H9 (cell line): Measurements from ENCODE around the gene SLC31A2. TPM values are rescaled to one million over a fixed set of nuclear protein-coding genes. Genes with fewer than 3 reads are reported as not detected.

Experiments
- DNase-seq: peaks from one replicate; pipeline ENCODE4 v3.0.0-alpha.2; 2017
- H2AFZ ChIP-seq: one replicate; pipeline ENCODE4 v1.6.1; 2013; ENCODE audit warnings: mild to moderate bottlenecking, low read length, control low read depth, moderate library complexity
- H2AK5ac ChIP-seq: 2 replicates; pipeline ENCODE4 v1.6.1; 2013; ENCODE audit warnings: low read length, control low read depth, mixed read lengths; ENCODE audit not compliant: insufficient read length
- H2BK120ac ChIP-seq: one replicate; pipeline ENCODE4 v1.6.1; 2013; ENCODE audit warnings: low read depth, mild to moderate bottlenecking, low read length, control low read depth, inconsistent platforms; ENCODE audit not compliant: poor library complexity, severe bottlenecking
- H2BK12ac ChIP-seq: 2 replicates; pipeline ENCODE4 v1.6.1; 2013; ENCODE audit warnings: low read length, control low read depth, mixed read lengths, low read depth; ENCODE audit not compliant: insufficient read length
- H2BK15ac ChIP-seq: 2 replicates; pipeline ENCODE4 v1.6.1; 2013; ENCODE audit warnings: low read depth, low read length, control low read depth
- H2BK20ac ChIP-seq: one replicate; pipeline ENCODE4 v1.6.1; 2013; ENCODE audit warnings: low read depth, mild to moderate bottlenecking, low read length, control low read depth, inconsistent platforms; ENCODE audit not compliant: poor library complexity, severe bottlenecking
- H2BK5ac ChIP-seq: 2 replicates; pipeline ENCODE4 v1.6.1; 2013; ENCODE audit warnings: low read length, control low read depth, mixed read lengths; ENCODE audit not compliant: insufficient read length
- H3K14ac ChIP-seq: 2 replicates; pipeline ENCODE4 v1.6.1; 2013; ENCODE audit warnings: low read length, control low read depth; ENCODE audit not compliant: insufficient read depth
- H3K18ac ChIP-seq: 2 replicates; pipeline ENCODE4 v1.6.1; 2013; ENCODE audit warnings: low read depth, mild to moderate bottlenecking, mixed read lengths, low read length, control low read depth; ENCODE audit not compliant: insufficient read length
- H3K23ac ChIP-seq: 2 replicates; pipeline ENCODE4 v1.6.1; 2013; ENCODE audit warnings: low read length, control low read depth, mixed read lengths, low read depth; ENCODE audit not compliant: insufficient read length
- H3K23me2 ChIP-seq: 2 replicates; pipeline ENCODE4 v1.6.1; 2013; ENCODE audit warnings: low read depth, mild to moderate bottlenecking, mixed read lengths, low read length, control low read depth; ENCODE audit not compliant: insufficient read length, poor library complexity, severe bottlenecking
- H3K27ac ChIP-seq: 2 replicates; pipeline ENCODE4 v1.5.1; 2013; ENCODE audit warnings: low read length, control low read depth, mixed read lengths, low read depth; ENCODE audit not compliant: insufficient read length
- H3K27me3 ChIP-seq: 2 replicates; pipeline ENCODE4 v1.6.1; 2013; ENCODE audit warnings: low read length, control low read depth, inconsistent platforms; ENCODE audit not compliant: insufficient read depth
- H3K4ac ChIP-seq: 2 replicates; pipeline ENCODE4 v1.6.1; 2013; ENCODE audit warnings: low read depth, mild to moderate bottlenecking, control low read depth, inconsistent platforms, low read length, moderate library complexity
- H3K4me1 ChIP-seq: 2 replicates; pipeline ENCODE4 v1.6.1; 2013; ENCODE audit warnings: low read length, control low read depth, inconsistent platforms; ENCODE audit not compliant: insufficient read depth
- H3K4me2 ChIP-seq: 2 replicates; pipeline ENCODE4 v1.6.1; 2013; ENCODE audit warnings: low read length, control low read depth, mixed read lengths; ENCODE audit not compliant: insufficient read length, insufficient read depth
- H3K56ac ChIP-seq: 2 replicates; pipeline ENCODE4 v1.6.1; 2013; ENCODE audit warnings: low read depth, mild to moderate bottlenecking, mixed read lengths, low read length, control low read depth; ENCODE audit not compliant: insufficient read length
- H3K79me1 ChIP-seq: 2 replicates; pipeline ENCODE4 v1.6.1; 2013; ENCODE audit warnings: low read depth, mild to moderate bottlenecking, moderate library complexity, low read length, control low read depth, inconsistent platforms; ENCODE audit not compliant: insufficient read depth, poor library complexity, severe bottlenecking
- H3K79me2 ChIP-seq: 2 replicates; pipeline ENCODE4 v1.6.1; 2013; ENCODE audit warnings: low read length, control low read depth, inconsistent platforms; ENCODE audit not compliant: insufficient read depth
- H3K9ac ChIP-seq: 2 replicates; pipeline ENCODE4 v1.6.1; 2013; ENCODE audit warnings: low read length, control low read depth, mixed read lengths; ENCODE audit not compliant: insufficient read length; ENCODE audit errors: extremely low read depth
- H3K9me3 ChIP-seq: one replicate; pipeline ENCODE4 v1.6.1; 2013; ENCODE audit warnings: low read depth, low read length, inconsistent platforms; ENCODE audit not compliant: control insufficient read depth
- H3T11ph ChIP-seq: one replicate; pipeline ENCODE4 v1.6.1; 2013; ENCODE audit warnings: mild to moderate bottlenecking, low read length, control low read depth, inconsistent platforms
- H4K20me1 ChIP-seq: one replicate; pipeline ENCODE4 v1.6.1; 2013; ENCODE audit not compliant: control insufficient read depth, insufficient read length, insufficient read depth
- H4K5ac ChIP-seq: 2 replicates; pipeline ENCODE4 v1.6.1; 2013; ENCODE audit warnings: low read depth, mild to moderate bottlenecking, mixed read lengths, low read length, control low read depth; ENCODE audit not compliant: insufficient read length
- H4K8ac ChIP-seq: replicated peaks from 2 replicates; pipeline ENCODE4 v1.6.1; 2013; ENCODE audit warnings: low read length, control low read depth, mixed read lengths, low read depth; ENCODE audit not compliant: insufficient read length
- H4K91ac ChIP-seq: 2 replicates; pipeline ENCODE4 v1.6.1; 2013; ENCODE audit warnings: low read depth, mild to moderate bottlenecking, moderate library complexity, mixed read lengths, low read length, control low read depth; ENCODE audit not compliant: insufficient read length
- H3K27ac Mint-ChIP-seq, 3 experiments: 2 replicates in 2 of 3; 3 replicates in 1 of 3; pipeline ENCODE4 v1.8.0; 2020 to 2021; ENCODE audit warnings: mixed read lengths in 3 of 3, mild to moderate bottlenecking in 1 of 3, moderate library complexity in 1 of 3
- H3K27me3 Mint-ChIP-seq: 2 replicates; pipeline ENCODE4 v1.8.0; 2021; ENCODE audit warnings: low read depth, mild to moderate bottlenecking, moderate library complexity, mixed read lengths
- H3K36me3 Mint-ChIP-seq, 3 experiments: 2 replicates in 2 of 3; 3 replicates in 1 of 3; pipeline ENCODE4 v1.8.0; 2020 to 2021; ENCODE audit warnings: low read depth in 3 of 3, mixed read lengths in 3 of 3; ENCODE audit not compliant: insufficient read depth in 1 of 3
- H3K4me1 Mint-ChIP-seq, 2 experiments: 2 replicates each; pipeline ENCODE4 v1.8.0; 2020; ENCODE audit warnings: mixed read lengths in 2 of 2
- H3K4me3 Mint-ChIP-seq, 2 experiments: 2 replicates in 1 of 2; 3 replicates in 1 of 2; pipeline ENCODE4 v1.8.0; 2020 to 2021; ENCODE audit warnings: mild to moderate bottlenecking in 2 of 2, mixed read lengths in 2 of 2, moderate library complexity in 1 of 2
- H3K9me3 Mint-ChIP-seq, 2 experiments: 2 replicates in 1 of 2; 3 replicates in 1 of 2; pipeline ENCODE4 v1.8.0; 2020; ENCODE audit warnings: mild to moderate bottlenecking in 2 of 2, mixed read lengths in 2 of 2, moderate library complexity in 1 of 2
- total RNA-seq: library from RNA; stranded (reverse); gene quantifications from 2 replicates; pipeline ENCODE4 v1.2.1, GENCODE V29; 2021
- TF ChIP-seq, protein P1 (sequence below): fragments of 200-600 bp; sonication (generic); conservative IDR thresholded peaks from 3 replicates; pipeline ENCODE4 v1.8.0; 2021; ENCODE audit warnings: antibody characterized with exemption, mild to moderate bottlenecking

The SLC31A2 gene
- total RNA-seq, 1 experiment from 2014 or later: 1.0 TPM

DNA sequence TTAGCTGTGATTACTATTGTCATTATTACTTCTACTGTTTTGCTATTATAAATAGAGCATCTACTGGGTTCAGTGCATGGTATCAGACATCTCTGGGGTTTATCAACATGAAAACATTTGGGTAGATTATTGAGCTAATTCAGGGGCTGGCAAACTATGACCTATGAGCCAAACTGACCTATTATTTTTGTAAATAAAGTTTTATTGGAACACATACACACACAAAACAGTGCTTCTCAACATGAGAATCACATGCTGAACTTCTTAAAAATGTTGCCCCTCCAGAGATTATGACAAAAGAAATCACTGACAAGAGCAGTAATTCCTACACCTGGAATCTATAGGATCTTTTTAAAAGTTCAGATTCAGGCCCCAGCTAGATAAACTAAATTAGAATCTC, 30.4 kb downstream of the SLC31A2 start:
- Histone ChIP-seq H3K9me3 (no peaks in the 10 kb centered on the region), H3K23ac (no peak overlapping the region), H3K27me3 (no peaks in the 10 kb centered on the region), H3T11ph (no peak overlapping the region), H2BK120ac (no peak overlapping the region), H3K9ac (no peak overlapping the region), H3K27ac (no peak overlapping the region), H4K8ac (no peak overlapping the region), H2BK5ac (no peak overlapping the region), H4K20me1 (no peaks in the 10 kb centered on the region), H2AFZ (no peak overlapping the region), H2BK20ac (no peak overlapping the region), H3K23me2 (no peaks in the 10 kb centered on the region), H3K79me1 (no peaks in the 10 kb centered on the region), H2BK15ac (no peak overlapping the region), H2AK5ac (no peak overlapping the region), H2BK12ac (no peak overlapping the region), H4K91ac (no peak overlapping the region), H3K18ac (no peak overlapping the region), H3K79me2 (no peaks in the 10 kb centered on the region), H3K4ac (no peak overlapping the region), H3K4me2 (no peak overlapping the region), H4K5ac (no peak overlapping the region), H3K4me1 (no peaks in the 10 kb centered on the region), H3K56ac (no peak overlapping the region), H3K14ac (no peak overlapping the region)
- peaks cover 13 to 72% (median 53%) of the 10 kb centered on the region in 3 experiments; a peak in 6 of 7 replicates for H3K36me3 Mint-ChIP-seq
- no peaks in the 10 kb centered on the region for H3K4me1 Mint-ChIP-seq
- TF ChIP-seq, protein P1, sequence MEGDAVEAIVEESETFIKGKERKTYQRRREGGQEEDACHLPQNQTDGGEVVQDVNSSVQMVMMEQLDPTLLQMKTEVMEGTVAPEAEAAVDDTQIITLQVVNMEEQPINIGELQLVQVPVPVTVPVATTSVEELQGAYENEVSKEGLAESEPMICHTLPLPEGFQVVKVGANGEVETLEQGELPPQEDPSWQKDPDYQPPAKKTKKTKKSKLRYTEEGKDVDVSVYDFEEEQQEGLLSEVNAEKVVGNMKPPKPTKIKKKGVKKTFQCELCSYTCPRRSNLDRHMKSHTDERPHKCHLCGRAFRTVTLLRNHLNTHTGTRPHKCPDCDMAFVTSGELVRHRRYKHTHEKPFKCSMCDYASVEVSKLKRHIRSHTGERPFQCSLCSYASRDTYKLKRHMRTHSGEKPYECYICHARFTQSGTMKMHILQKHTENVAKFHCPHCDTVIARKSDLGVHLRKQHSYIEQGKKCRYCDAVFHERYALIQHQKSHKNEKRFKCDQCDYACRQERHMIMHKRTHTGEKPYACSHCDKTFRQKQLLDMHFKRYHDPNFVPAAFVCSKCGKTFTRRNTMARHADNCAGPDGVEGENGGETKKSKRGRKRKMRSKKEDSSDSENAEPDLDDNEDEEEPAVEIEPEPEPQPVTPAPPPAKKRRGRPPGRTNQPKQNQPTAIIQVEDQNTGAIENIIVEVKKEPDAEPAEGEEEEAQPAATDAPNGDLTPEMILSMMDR: no peak
- no peak overlapping the region for H3K4me3 Mint-ChIP-seq
- H3K27me3 Mint-ChIP-seq: no peaks in the 10 kb centered on the region
- no peaks in the 10 kb centered on the region for H3K9me3 Mint-ChIP-seq
- H3K27ac Mint-ChIP-seq: no peak overlapping the region
- no peak for DNase-seq
